Central memory CD8-positive, alpha-beta T cell (primary cell): ENCODE measurements around the gene OR5K4.

Source experiments
- ATAC-seq: fragments of 150-1000 bp; cut with Tn5 transposase; replicated peaks from 2 replicates; pipeline ENCODE4 v1.10.0; 2022; ENCODE audit warnings: mild to moderate bottlenecking, moderate FRiP score, moderate number of reproducible peaks; ENCODE audit not compliant: poor library complexity, severe bottlenecking; ENCODE audit errors: extremely low read depth
- DNase-seq, 2 donors: peaks; one replicate each; pipeline ENCODE4 v3.0.0; 2021; ENCODE audit warnings: low spot score in 2 of 2
- H3K27ac Mint-ChIP-seq: one replicate; pipeline ENCODE4 v1.8.0; 2022; ENCODE audit warnings: low read depth, mild to moderate bottlenecking, moderate library complexity, mixed read lengths
- H3K27me3 Mint-ChIP-seq: one replicate; pipeline ENCODE4 v1.8.0; 2022; ENCODE audit warnings: mixed read lengths
- H3K36me3 Mint-ChIP-seq: one replicate; pipeline ENCODE4 v1.8.0; 2022; ENCODE audit warnings: mild to moderate bottlenecking, moderate library complexity, mixed read lengths; ENCODE audit not compliant: insufficient read depth
- H3K4me1 Mint-ChIP-seq: one replicate; pipeline ENCODE4 v1.8.0; 2022; ENCODE audit warnings: mixed read lengths
- H3K4me3 Mint-ChIP-seq: one replicate; pipeline ENCODE4 v1.8.0; 2022; ENCODE audit warnings: mild to moderate bottlenecking, moderate library complexity, mixed read lengths
- H3K9me3 Mint-ChIP-seq: one replicate; pipeline ENCODE4 v1.8.0; 2022; ENCODE audit warnings: mixed read lengths

The OR5K4 gene

DNA sequence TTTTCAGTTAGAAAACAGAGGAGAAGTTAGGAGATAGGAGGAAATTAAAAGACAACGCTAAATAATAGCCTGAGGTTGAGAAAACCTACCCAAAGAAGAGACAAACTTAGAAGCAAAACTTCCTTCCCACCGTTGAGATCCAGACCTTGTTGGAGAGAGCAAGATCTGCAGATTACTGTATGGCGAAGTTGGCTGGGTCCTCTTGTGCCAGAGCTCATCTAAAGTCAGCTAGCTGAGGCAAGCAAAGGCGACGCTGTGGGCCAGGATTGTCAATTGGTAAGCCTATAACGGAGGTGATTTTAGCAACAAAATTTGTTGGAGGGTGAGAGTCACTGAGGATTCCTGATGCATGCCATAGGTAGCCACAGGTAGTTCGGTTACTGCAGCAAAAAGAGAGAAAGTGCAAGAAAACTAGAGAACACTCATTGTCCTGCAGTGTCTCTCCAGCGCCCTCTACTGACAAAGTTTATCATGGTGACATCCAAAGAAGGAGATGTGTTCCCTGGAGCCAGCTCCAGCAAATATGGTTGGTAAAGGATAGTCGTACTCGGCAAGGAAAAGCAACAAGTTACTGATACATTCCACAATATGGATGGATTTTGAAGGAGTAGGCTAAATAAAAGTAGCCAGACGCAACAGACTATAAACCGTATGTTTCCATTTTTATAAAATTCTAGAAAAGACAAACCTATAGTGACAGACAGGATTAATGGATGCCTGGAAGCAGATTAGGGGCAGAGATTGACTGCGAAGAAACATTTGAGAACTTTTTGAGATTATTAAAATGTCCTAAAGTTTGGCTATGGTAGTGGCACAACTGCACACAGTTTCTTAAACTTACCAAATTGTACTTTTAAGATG, 9.8 kb upstream of the OR5K4 start:
- no peak overlapping the region for H3K4me3 Mint-ChIP-seq
- H3K27ac Mint-ChIP-seq: no peak overlapping the region
- H3K27me3 Mint-ChIP-seq: no peaks in the 10 kb centered on the region
- peaks cover 4% of the 10 kb centered on the region for H3K36me3 Mint-ChIP-seq
- H3K4me1 Mint-ChIP-seq: peaks cover 7% of the 10 kb centered on the region
- no peaks in the 10 kb centered on the region for H3K9me3 Mint-ChIP-seq
- DNase-seq: no peak
- ATAC-seq: no peak

- no peaks in the 10 kb centered on the region for H3K27me3 Mint-ChIP-seq
- H3K36me3 Mint-ChIP-seq: no peaks in the 10 kb centered on the region
- H3K4me3 Mint-ChIP-seq: no peak overlapping the region
- DNase-seq (no peak), ATAC-seq (no peak)
- no peak overlapping the region for H3K27ac Mint-ChIP-seq
- no peaks in the 10 kb centered on the region for H3K4me1 Mint-ChIP-seq
- H3K9me3 Mint-ChIP-seq: no peaks in the 10 kb centered on the region
Measured at GRCh38 chr3:98350082-98350481, 3.6 kb upstream of the OR5K4 start.

- DNase-seq (no peak), ATAC-seq (no peak)
- Mint-ChIP-seq H3K9me3 (peaks cover 12% of the 10 kb centered on the region), H3K27ac (no peak overlapping the region), H3K36me3 (no peaks in the 10 kb centered on the region), H3K4me1 (no peaks in the 10 kb centered on the region), H3K27me3 (no peaks in the 10 kb centered on the region), H3K4me3 (no peak overlapping the region)
Measured at GRCh38 chr3:98359250-98359649, 5.6 kb downstream of the OR5K4 start.

GRCh38 chr3:98359993-98360675, 6.5 kb downstream of the OR5K4 start:
- H3K4me1 Mint-ChIP-seq: no peaks in the 10 kb centered on the region
- peaks cover 12% of the 10 kb centered on the region for H3K9me3 Mint-ChIP-seq
- ATAC-seq (no peak), DNase-seq (no peak)
- no peak overlapping the region for H3K27ac Mint-ChIP-seq
- no peaks in the 10 kb centered on the region for H3K27me3 Mint-ChIP-seq
- no peaks in the 10 kb centered on the region for H3K36me3 Mint-ChIP-seq
- H3K4me3 Mint-ChIP-seq: no peak overlapping the region

GRCh38 chr3:98360681-98361080, 7.0 kb downstream of the OR5K4 start:
- Mint-ChIP-seq H3K27ac (no peak overlapping the region), H3K4me3 (no peak overlapping the region), H3K27me3 (no peaks in the 10 kb centered on the region), H3K9me3 (peaks cover 16% of the 10 kb centered on the region), H3K36me3 (no peaks in the 10 kb centered on the region), H3K4me1 (no peaks in the 10 kb centered on the region)
- DNase-seq (no peak), ATAC-seq (no peak)

GRCh38 chr3:98361289-98361688, 7.6 kb downstream of the OR5K4 start:
- peaks cover 18% of the 10 kb centered on the region for H3K9me3 Mint-ChIP-seq
- no peak overlapping the region for H3K27ac Mint-ChIP-seq
- H3K36me3 Mint-ChIP-seq: no peaks in the 10 kb centered on the region
- ATAC-seq (no peak), DNase-seq (no peak)
- H3K27me3 Mint-ChIP-seq: no peaks in the 10 kb centered on the region
- no peak overlapping the region for H3K4me3 Mint-ChIP-seq
- H3K4me1 Mint-ChIP-seq: no peaks in the 10 kb centered on the region

GRCh38 chr3:98367464-98368246, 14.0 kb downstream of the OR5K4 start:
- ATAC-seq: no peak
- H3K36me3 Mint-ChIP-seq: no peaks in the 10 kb centered on the region

DNA sequence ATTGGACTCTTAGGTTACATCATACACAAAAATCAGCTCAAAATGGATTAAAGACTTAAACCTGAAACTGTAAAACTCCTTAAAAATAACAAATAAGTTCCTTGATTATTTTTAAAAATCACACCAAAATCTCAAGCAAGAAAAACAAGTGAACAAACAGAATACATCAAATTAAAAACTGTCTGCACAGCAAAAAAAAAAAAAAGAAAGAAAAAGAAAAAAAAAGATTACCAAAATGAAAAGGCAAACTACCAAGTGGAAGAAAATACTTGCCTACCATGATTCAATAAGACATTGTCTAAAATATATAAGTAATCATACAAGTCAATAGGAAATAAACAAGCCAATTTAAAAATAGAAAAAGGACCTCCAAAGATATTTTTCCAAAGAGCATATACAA, 17.5 kb downstream of the OR5K4 start:
- no peak overlapping the region for H3K4me3 Mint-ChIP-seq
- H3K27me3 Mint-ChIP-seq: no peaks in the 10 kb centered on the region
- peaks cover 3% of the 10 kb centered on the region for H3K36me3 Mint-ChIP-seq
- DNase-seq (no peak), ATAC-seq (no peak)
- H3K27ac Mint-ChIP-seq: peak overlapping the region; percentile 57
- peaks cover 14% of the 10 kb centered on the region for H3K4me1 Mint-ChIP-seq
- no peaks in the 10 kb centered on the region for H3K9me3 Mint-ChIP-seq

More at GRCh38 chr3:98367464-98368246, 14.0 kb downstream of the OR5K4 start:
- DNase-seq: no peak
- peaks cover 5% of the 10 kb centered on the region for H3K9me3 Mint-ChIP-seq
- no peak overlapping the region for H3K4me3 Mint-ChIP-seq
- no peak overlapping the region for H3K27ac Mint-ChIP-seq
- no peaks in the 10 kb centered on the region for H3K27me3 Mint-ChIP-seq
- peaks cover 11% of the 10 kb centered on the region for H3K4me1 Mint-ChIP-seq

- Mint-ChIP-seq H3K36me3 (peaks cover 3% of the 10 kb centered on the region), H3K27me3 (no peaks in the 10 kb centered on the region), H3K27ac (peak overlapping the region; percentile 57), H3K9me3 (no peaks in the 10 kb centered on the region), H3K4me1 (peaks cover 14% of the 10 kb centered on the region), H3K4me3 (no peak overlapping the region)
- no peak for DNase-seq
- no peak for ATAC-seq
Measured at GRCh38 chr3:98371853-98372252, 18.2 kb downstream of the OR5K4 start.

DNA sequence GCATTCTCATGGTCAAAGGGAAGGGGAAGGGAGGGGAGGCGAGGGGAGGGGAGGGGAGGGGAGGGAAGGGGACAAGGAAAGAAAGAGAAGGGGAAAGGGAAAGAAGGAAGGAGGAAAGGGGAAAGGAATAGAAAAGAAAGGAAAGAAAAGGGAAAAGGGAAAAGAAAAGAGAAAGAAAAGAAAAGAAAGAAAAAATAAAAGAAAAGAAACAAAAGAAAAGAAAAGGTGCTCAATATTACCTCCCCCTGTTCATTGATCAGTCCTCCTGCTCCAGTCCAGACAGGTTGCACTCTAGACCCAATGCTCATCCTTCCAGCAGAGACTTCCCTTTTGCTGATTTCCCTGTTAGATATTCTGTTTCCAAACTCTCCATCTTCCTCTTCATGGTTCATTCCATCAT, 18.8 kb downstream of the OR5K4 start:
- Mint-ChIP-seq H3K4me3 (no peak overlapping the region), H3K36me3 (peaks cover 3% of the 10 kb centered on the region), H3K4me1 (peaks cover 14% of the 10 kb centered on the region), H3K9me3 (no peaks in the 10 kb centered on the region), H3K27me3 (no peaks in the 10 kb centered on the region), H3K27ac (peak overlapping the region; percentile 57)
- ATAC-seq (no peak), DNase-seq (no peak)

DNA sequence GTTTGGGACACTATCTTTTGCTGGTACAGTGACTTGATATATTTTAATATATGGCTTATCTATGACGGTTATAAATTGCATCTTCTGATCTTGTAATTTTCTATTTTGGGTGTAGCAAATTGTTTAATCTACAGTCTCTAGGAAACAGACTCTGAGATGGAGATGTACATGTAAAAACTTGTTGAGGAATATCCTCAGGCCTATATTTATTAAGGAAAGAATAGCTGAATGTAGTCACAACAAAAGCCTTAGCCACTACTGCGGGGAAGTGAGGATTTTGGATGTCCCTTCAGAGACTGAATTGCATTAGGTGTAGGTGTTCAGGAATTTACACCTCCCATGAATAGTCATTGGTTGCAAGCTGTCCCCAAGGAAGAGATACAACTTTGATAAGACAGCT, 23.0 kb downstream of the OR5K4 start:
- no peaks in the 10 kb centered on the region for H3K9me3 Mint-ChIP-seq
- H3K36me3 Mint-ChIP-seq: peaks cover 4% of the 10 kb centered on the region
- no peak overlapping the region for H3K4me3 Mint-ChIP-seq
- ATAC-seq (no peak), DNase-seq (no peak)
- H3K4me1 Mint-ChIP-seq: peaks cover 11% of the 10 kb centered on the region
- no peaks in the 10 kb centered on the region for H3K27me3 Mint-ChIP-seq
- H3K27ac Mint-ChIP-seq: no peak overlapping the region

DNA sequence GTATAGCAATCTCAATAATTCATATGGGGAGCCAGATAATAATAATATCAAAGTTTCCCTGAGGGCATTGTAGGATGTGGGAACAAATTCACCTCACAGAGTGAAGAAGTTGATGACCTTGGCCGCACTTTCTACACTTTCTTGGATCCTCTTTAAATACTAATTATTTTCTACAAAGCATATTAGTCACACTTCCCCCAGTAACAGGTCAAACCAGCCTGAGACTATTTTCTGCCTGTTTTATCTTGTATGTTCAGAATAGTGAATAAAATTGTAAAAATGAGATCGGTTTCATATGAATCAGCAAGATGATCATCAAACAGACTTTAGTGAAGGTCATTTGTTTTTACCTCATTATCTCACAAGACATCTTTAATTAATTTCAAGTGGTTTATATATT, 34.5 kb downstream of the OR5K4 start:
- Mint-ChIP-seq H3K36me3 (no peaks in the 10 kb centered on the region), H3K4me3 (no peak overlapping the region), H3K27me3 (peaks cover 6% of the 10 kb centered on the region), H3K27ac (no peak overlapping the region), H3K4me1 (no peaks in the 10 kb centered on the region), H3K9me3 (no peaks in the 10 kb centered on the region)
- DNase-seq: no peak
- ATAC-seq: no peak
